ENCODE data around the gene SLC5A12. TPM values are rescaled to one million over a fixed set of nuclear protein-coding genes. Genes with fewer than 3 reads are reported as not detected.

SLC5A12 gene
- total RNA-seq, 1 donor from 2014 or later = not detected

DNA sequence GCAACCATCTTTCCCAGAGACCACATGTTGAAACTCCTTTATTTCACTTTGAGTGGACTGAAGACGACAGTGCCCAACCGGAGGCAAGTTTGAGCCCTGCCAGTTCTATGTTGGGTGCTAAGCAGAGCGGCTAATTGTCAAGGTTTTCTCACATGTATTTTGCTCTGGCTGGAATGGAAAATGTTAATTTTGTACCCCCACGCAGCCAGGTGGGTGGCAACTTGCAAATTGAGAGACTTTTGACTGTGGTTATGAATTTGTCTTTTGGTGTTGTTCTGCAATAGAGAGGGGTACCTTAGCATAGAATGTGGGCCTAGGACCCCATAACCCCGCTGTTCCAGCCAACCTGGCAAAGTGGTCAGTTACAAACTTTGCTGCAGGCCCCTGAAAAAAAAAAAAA, 42.5 kb upstream of the SLC5A12 start:
- DNase-seq (no peak), ATAC-seq (no peak)
- H3K27me3 ChIP-seq (ENCODE audit: low read depth) = no peaks in the 10 kb centered on the region
- intact Hi-C loops (cut with DNase I) = no loop called here
- no peaks in the 10 kb centered on the region for H3K36me3 ChIP-seq
- H3K9me3 ChIP-seq = no peaks in the 10 kb centered on the region
- no peaks in the 10 kb centered on the region for H3K4me1 ChIP-seq
- H3K27ac ChIP-seq = no peak overlapping the region
- no peak for TF ChIP-seq CTCF (IDR thresholded peaks at IDR 0.05)
- H3K4me3 ChIP-seq = no peak overlapping the region

GRCh38 chr11:26762089-26762488, 40.2 kb upstream of the SLC5A12 start:
- TF ChIP-seq CTCF (IDR thresholded peaks at IDR 0.05) = no peak
- intact Hi-C loops (cut with DNase I) = no loop called here
- ATAC-seq (no peak), DNase-seq (no peak)
- no peaks in the 10 kb centered on the region for H3K4me1 ChIP-seq
- H3K4me3 ChIP-seq = no peak overlapping the region
- no peaks in the 10 kb centered on the region for H3K36me3 ChIP-seq
- no peaks in the 10 kb centered on the region for H3K9me3 ChIP-seq
- no peaks in the 10 kb centered on the region for H3K27me3 ChIP-seq (ENCODE audit: low read depth)
- no peak overlapping the region for H3K27ac ChIP-seq

GRCh38 chr11:26761361-26761809, 39.5 kb upstream of the SLC5A12 start:
- intact Hi-C loops (cut with DNase I) = no loop called here

DNA sequence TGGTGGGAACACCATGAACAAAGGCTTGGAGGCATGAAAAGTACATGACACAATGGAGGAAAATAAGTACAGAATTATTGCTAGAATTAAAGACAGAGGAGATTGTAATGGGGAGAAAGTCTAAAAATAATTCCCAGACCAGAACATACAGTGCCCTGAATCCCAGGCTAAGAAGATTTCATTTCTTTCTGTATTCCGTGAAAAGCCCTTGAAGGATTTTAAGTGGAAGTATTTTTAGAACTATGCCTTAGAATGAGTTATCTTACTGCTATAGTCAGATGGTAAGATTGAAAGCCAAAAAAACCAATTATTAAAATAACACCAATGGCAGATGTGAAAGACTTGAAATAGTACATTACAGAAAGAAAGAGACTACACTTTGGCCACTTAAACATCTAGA, 36.1 kb upstream of the SLC5A12 start:
- no peak for ATAC-seq
- no peaks in the 10 kb centered on the region for H3K9me3 ChIP-seq

More at GRCh38 chr11:26761361-26761809, 39.5 kb upstream of the SLC5A12 start:
- no peaks in the 10 kb centered on the region for H3K36me3 ChIP-seq
- no peak overlapping the region for H3K27ac ChIP-seq
- H3K4me1 ChIP-seq = no peaks in the 10 kb centered on the region
- no peaks in the 10 kb centered on the region for H3K9me3 ChIP-seq
- H3K27me3 ChIP-seq (ENCODE audit: low read depth) = no peaks in the 10 kb centered on the region
- H3K4me3 ChIP-seq = no peak overlapping the region
- ATAC-seq (no peak), DNase-seq (no peak)
- no peak for TF ChIP-seq CTCF (IDR thresholded peaks at IDR 0.05)

GRCh38 chr11:26755762-26756161, 33.9 kb upstream of the SLC5A12 start:
- Histone ChIP-seq H3K4me1 (no peaks in the 10 kb centered on the region), H3K27me3 (ENCODE audit: low read depth) (no peaks in the 10 kb centered on the region), H3K27ac (no peak overlapping the region), H3K36me3 (no peaks in the 10 kb centered on the region), H3K9me3 (no peaks in the 10 kb centered on the region), H3K4me3 (no peak overlapping the region)
- ATAC-seq (no peak), DNase-seq (no peak)
- intact Hi-C loops (cut with DNase I) = loop anchor here (10.0 kb wide), 1 partner anchor 399 kb away; no protein-coding TSS in a partner anchor
- no peak for TF ChIP-seq CTCF (IDR thresholded peaks at IDR 0.05)

More for the DNA sequence above, 36.1 kb upstream of the SLC5A12 start:
- Histone ChIP-seq H3K36me3 (no peaks in the 10 kb centered on the region), H3K4me3 (no peak overlapping the region), H3K27ac (no peak overlapping the region), H3K4me1 (no peaks in the 10 kb centered on the region), H3K27me3 (ENCODE audit: low read depth) (no peaks in the 10 kb centered on the region)
- DNase-seq = no peak
- intact Hi-C loops (cut with DNase I) = loop anchor here (10.0 kb wide), 1 partner anchor 397 kb away; no protein-coding TSS in a partner anchor
- no peak for TF ChIP-seq CTCF (IDR thresholded peaks at IDR 0.05)
